ENCODE results near the gene FKBP15. TPM values are rescaled to one million over a fixed set of nuclear protein-coding genes. Genes with fewer than 3 reads are reported as not detected.

The FKBP15 gene
- total RNA-seq, 1 donor from 2014 or later = 30.2 TPM

- no peak for DNase-seq (ENCODE audit: low read depth)
Measured at GRCh38 chr9:113183956-113184488, 37.1 kb downstream of the FKBP15 start.

- DNase-seq (ENCODE audit: low read depth) = no peak
Measured at GRCh38 chr9:113181165-113181564, 39.9 kb downstream of the FKBP15 start.

GRCh38 chr9:113179839-113180238, 41.2 kb downstream of the FKBP15 start:
- DNase-seq (ENCODE audit: low read depth) = no peak

DNA sequence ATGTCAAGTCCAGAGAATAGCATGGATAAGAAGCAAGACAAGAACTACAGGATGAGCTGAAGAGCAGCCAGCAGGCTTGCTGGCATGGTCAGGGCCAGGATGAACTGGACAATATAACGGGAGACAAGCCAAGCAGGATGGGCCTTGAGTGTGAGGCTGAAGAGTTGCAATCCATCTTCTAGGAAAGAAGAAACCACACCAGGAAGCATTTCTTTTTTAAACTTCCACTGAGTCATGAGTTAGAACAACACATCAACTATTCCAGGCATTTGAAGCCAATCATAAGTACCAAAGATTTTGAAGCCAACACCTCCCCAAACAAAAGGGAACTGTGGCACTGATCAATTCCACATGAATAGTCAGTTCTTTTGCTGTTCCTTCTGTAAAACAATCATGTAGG, 43.0 kb downstream of the FKBP15 start:
- no peak for DNase-seq (ENCODE audit: low read depth)

GRCh38 chr9:113177251-113177650, 43.8 kb downstream of the FKBP15 start:
- no peak for DNase-seq (ENCODE audit: low read depth)

- no peak for DNase-seq (ENCODE audit: low read depth)
Measured at GRCh38 chr9:113176803-113177202, 44.3 kb downstream of the FKBP15 start.

GRCh38 chr9:113173341-113173740, 47.7 kb downstream of the FKBP15 start:
- no peak for DNase-seq (ENCODE audit: low read depth)

GRCh38 chr9:113168809-113169208, 52.3 kb downstream of the FKBP15 start:
- no peak for DNase-seq (ENCODE audit: low read depth)

DNA sequence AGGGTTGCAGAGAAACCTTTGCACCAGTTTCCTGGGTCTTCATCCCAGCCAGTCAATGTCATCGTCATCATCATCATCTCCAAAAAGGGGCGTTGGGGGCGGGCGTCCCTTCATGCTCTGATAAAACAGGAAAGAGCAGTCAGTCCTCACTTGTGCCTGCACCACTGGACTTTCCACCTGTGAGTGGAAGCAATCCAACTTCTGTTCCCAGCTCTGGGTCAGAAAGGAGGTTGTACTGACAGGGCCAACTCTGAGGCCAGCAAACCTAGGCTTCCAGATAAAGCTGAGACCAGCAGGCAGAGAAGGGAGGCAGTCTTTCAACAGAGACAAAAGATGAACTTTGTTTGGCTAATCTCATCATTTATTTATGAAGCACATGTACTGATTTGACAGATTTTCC, 55.0 kb downstream of the FKBP15 start:
- no peak for DNase-seq (ENCODE audit: low read depth)

DNA sequence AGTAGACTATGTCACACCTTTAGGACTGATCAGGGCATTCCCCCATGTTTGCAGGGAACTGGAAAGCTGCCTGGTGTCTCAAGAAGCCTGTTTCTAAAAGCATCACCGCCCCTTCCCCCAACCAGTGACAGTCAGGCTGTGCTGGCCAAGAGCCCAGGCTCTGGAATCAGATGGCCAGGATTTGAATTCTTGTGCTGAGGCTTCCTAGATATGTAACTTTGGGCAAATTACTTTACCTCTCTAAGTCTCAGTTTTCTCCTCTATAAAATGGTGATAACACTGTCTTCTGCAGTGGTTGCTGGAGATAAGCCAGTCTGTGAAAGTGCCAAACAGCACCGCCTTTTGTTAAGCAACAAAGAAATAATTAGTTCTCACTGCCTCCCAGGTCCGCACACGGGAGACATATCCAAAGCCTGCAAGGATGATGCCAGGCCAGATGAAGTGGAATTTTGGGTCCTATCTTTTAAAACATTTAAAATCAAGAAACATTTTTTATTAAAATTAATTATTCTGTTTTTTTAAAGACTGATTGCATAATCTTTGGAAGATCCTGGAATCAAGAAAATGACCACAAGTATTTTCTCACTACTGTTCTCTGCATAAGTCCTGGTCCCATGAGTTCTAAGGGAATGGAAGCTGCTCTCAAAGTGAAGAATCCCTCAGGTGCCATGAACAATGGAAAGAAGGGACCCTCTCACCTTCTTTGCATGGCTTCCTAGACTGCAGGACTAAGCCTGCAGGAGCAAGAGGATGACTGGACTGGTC, 56.4 kb downstream of the FKBP15 start:
- no peak for DNase-seq (ENCODE audit: low read depth)

- no peak for DNase-seq (ENCODE audit: low read depth)
Measured at GRCh38 chr9:113163001-113163400, 58.1 kb downstream of the FKBP15 start.

DNA sequence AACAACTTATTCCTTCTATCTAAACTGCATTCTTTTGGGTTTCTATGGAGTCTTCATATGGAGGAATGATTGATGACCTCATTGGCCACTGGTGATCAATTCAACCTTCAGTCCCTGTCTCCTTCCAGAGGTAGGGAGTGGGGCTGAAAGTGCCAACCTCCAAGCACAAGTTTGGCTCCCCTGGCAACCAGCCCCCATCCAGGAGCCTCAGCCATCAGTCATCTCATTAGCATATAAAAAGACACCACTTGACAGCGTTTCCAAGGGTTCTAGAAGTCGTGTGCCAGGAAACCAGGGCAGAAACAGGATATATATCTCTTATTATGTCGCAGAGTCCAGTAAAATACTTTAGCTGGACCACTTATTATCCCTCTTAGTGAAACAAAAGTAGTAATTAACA, 60.5 kb downstream of the FKBP15 start:
- no peak for DNase-seq (ENCODE audit: low read depth)

- no peak for DNase-seq (ENCODE audit: low read depth)
Measured at GRCh38 chr9:113158446-113158845, 62.6 kb downstream of the FKBP15 start.

DNA sequence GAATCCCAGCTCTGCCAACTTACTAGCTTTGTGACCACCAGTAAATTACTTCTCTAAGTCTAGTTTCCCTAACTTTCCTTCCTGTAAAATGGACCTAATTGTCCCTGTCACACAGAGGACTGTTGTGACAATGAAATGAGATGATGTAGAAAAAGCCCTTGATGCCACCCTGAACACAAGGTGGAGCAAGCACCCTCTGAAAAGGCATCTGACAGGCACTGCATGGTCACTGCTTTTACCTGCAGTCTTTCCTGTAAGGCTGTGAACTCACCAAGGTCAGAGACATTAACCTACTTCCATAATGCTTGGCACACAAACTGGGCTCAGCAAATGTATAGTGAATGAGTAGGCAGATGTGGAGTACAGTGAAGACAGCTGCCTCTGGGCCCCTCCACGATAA, 64.2 kb downstream of the FKBP15 start:
- DNase-seq (ENCODE audit: low read depth) = no peak

GRCh38 chr9:113155911-113156588, 65.0 kb downstream of the FKBP15 start:
- no peak for DNase-seq (ENCODE audit: low read depth)

DNA sequence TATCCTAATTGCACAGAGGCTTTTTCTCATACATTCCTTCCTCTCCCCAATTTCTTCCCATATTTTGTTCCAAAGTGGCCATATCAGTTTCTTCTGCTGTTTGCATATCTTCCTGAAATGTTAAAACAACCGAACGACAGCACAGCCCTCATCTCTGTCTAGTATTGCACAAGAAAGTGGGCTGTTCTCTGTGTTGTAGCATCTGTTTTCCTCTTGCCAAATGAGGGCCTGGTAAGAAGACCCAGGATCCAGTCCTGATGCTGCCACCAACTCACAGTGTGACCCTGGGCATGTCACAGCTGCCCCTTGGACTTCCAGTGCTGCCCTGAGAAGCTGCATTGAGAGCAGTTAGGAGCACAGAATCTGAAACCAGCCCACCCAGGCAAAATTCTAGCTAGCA, 66.1 kb downstream of the FKBP15 start:
- DNase-seq (ENCODE audit: low read depth) = no peak

DNA sequence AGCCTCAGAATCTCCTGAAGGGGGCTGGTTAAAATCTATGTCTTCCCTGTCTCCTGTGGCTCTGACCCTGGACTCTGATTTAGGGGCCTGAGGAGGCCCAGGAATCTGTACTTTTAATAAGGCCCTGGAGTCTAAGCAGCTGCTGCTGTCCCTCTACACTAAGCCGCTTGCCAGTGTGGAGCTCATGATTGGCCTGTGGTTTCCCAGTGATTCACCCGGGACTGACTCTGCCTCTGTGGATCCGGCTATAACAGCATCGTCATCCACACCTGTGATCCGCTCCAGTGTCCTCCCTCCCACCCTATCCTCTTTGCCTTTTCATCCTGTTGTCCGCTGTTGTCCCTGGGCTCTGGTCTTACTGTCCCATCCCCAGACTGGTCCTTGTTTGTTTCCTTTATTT, 66.6 kb downstream of the FKBP15 start:
- peak; percentile 34 for DNase-seq (ENCODE audit: low read depth)

DNA sequence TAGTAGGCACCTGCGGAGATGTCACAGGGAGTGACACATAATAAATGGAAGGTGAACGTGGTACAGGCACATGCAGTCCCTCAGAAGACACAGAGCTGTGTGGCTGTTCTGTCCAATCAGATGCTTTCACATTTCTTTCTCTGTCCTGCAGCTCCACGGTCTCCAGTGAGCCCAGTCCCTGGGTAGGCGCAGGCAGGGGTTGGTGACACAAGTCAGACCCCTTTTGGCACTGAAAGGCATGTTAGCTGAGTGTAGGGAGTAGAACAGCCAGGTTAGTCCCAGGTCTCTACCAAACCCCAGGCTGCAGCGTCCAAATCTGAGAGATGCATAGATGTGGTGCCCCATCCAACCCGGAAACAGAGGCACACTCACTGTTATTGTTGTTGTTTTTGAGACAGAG, 67.5 kb downstream of the FKBP15 start:
- no peak for DNase-seq (ENCODE audit: low read depth)

DNA sequence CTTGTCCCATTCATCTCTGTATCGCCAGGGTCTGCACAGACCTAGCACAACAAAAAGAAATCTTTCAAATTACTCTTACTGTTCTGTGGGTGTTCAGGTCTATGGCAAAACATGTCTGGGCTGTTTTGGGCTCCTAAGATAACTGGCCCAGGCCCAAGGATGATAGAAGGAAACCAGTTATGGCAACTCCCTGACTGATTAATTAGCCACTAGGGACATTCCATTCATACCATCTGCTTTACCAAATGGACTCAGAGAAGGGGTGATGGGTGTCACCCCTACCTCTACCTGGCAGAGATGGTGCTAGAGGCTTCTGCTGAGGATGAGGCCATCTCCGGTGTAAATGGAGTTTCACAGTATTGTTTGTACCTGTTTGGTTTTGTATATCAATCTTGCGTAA, 68.4 kb downstream of the FKBP15 start:
- peak; percentile 19 for DNase-seq (ENCODE audit: low read depth)

- peak; percentile 29 for DNase-seq (ENCODE audit: low read depth)
Measured at GRCh38 chr9:113151696-113152630, 69.1 kb downstream of the FKBP15 start.

GRCh38 chr9:113150670-113151611, 70.1 kb downstream of the FKBP15 start, which contains the start of gene SLC31A2:
Gene SLC31A2 (plus strand): TSS chr9:113151007. CDS start chr9:113151075, 68 bp downstream.
- DNase-seq (ENCODE audit: low read depth) = peak; percentile 34
